K562 (cell line): Measurements from ENCODE around the gene BTRC. TPM values are rescaled to one million over a fixed set of nuclear protein-coding genes. Genes with fewer than 3 reads are reported as not detected.

Experiments used
- CHD1 ChIP-seq: fragments of 200-600 bp; sonication (generic); IDR thresholded peaks from one replicate; pipeline ENCODE4 v1.6.1; 2012; ENCODE audit warnings: mild to moderate bottlenecking, moderate library complexity, low read length, inconsistent platforms
- CHD7 ChIP-seq: fragments of 200-600 bp; sonication (generic); IDR thresholded peaks from one replicate; pipeline ENCODE4 v1.6.1; 2012; ENCODE audit warnings: mild to moderate bottlenecking, low read depth, low read length, inconsistent platforms
- MLX ChIP-seq, 2 experiments: fragments of 450-650 bp in 1 of 2; sonication (generic) in 1 of 2; formaldehyde crosslinking; conservative IDR thresholded peaks; 2 replicates each; pipeline versions ENCODE4 v1.4.0 to v1.8.1; 2020 to 2022; ENCODE audit warnings: mild to moderate bottlenecking in 1 of 2, missing genetic modification reagents in 1 of 2
- NR0B1 ChIP-seq: fragments of 450-650 bp; IDR thresholded peaks from one replicate; pipeline ENCODE4 v1.6.1; 2018; ENCODE audit warnings: mild to moderate bottlenecking, moderate library complexity; ENCODE audit not compliant: partially characterized antibody
- NR2C1 ChIP-seq, 2 experiments: fragments of 450-650 bp; IDR thresholded peaks; 2 replicates each; pipeline ENCODE4 v1.6.1; 2017; ENCODE audit warnings: mild to moderate bottlenecking in 2 of 2, antibody characterized with exemption in 1 of 2, inconsistent platforms in 1 of 2, missing compliant biosample characterization in 1 of 2, missing genetic modification characterization in 1 of 2
- RBM14 ChIP-seq: fragments of 200-400 bp; formaldehyde crosslinking; IDR thresholded peaks from 2 replicates; pipeline ENCODE4 v1.6.1; 2018; ENCODE audit warnings: low read depth, mild to moderate bottlenecking, low read length, moderate library complexity, borderline replicate concordance; ENCODE audit not compliant: insufficient read depth
- SIN3A ChIP-seq, 2 experiments: fragments of 150-350 bp in 1 of 2; IDR thresholded peaks; 2 replicates each; pipeline ENCODE4 v1.6.1; 2011 to 2016; ENCODE audit warnings: borderline replicate concordance in 2 of 2, low read depth in 2 of 2, low read length in 2 of 2, mild to moderate bottlenecking in 2 of 2, moderate library complexity in 2 of 2; ENCODE audit not compliant: control insufficient read depth in 1 of 2
- SMARCB1 ChIP-seq: IDR thresholded peaks from 2 replicates; pipeline ENCODE4 v1.6.1; 2011; ENCODE audit warnings: improper control_type of control experiment, low read depth; ENCODE audit not compliant: insufficient read length
- YY1 ChIP-seq, 3 experiments: IDR thresholded peaks; 2 replicates each; pipeline ENCODE4 v1.6.1; 2011; ENCODE audit warnings: low read length in 2 of 3, mild to moderate bottlenecking in 2 of 3, moderate library complexity in 2 of 3, borderline replicate concordance in 1 of 3, control low read depth in 1 of 3, low read depth in 1 of 3; ENCODE audit not compliant: insufficient read depth in 3 of 3, insufficient replicate concordance in 2 of 3, control insufficient read depth in 1 of 3, insufficient read length in 1 of 3; ENCODE audit errors: extremely low read depth in 1 of 3
- ZNF146 ChIP-seq: IDR thresholded peaks from one replicate; pipeline ENCODE4 v1.6.1; 2018; ENCODE audit warnings: missing compliant biosample characterization; ENCODE audit not compliant: unreplicated experiment
- polyA plus RNA-seq, 8 experiments: library from polyadenylated mRNA; depleted of rRNA in 4 of 8; stranded (reverse) in 5 of 8; unstranded in 3 of 8; fragments of >200 nt; fragmentation: Nextera tagmentation in 2 of 8; fragmentation: Illumina TruSeq in 1 of 8; extraction: Ambion mirVana in 2 of 8; extraction: Trizol in 1 of 8; gene quantifications; 2 replicates each; pipeline versions ENCODE4 v1.2.1 to v1.2.3, GENCODE V29; 2011 to 2014; ENCODE audit warnings: inconsistent platforms in 1 of 8, missing spikeins in 1 of 8
- total RNA-seq, 7 experiments: library from RNA; depleted of rRNA in 6 of 7; stranded (reverse); fragments of >200 nt in 6 of 7; fragmentation: Illumina TruSeq in 2 of 7; extraction: Trizol in 2 of 7; gene quantifications; 2 replicates each; pipeline versions ENCODE4 v1.2.1 to v1.2.3, GENCODE V29; 2011 to 2021; ENCODE audit warnings: low replicate concordance in 1 of 7

The BTRC gene
- total and polyA plus RNA-seq, 9 of the 15 experiments (the other 6 are each of a cell fraction or from before 2014, with no cell fraction given), result 1.6 to 15.4 (median 7.0) TPM

- TF ChIP-seq CHD7 (no peak), SMARCB1 (no peak), RBM14 (no peak), NR0B1 (no peak), YY1 (IDR thresholded peaks at IDR 0.05; ENCODE audit: borderline replicate concordance in 1 of 3, control insufficient read depth in 1 of 3, extremely low read depth in 1 of 3, insufficient read depth in 3 of 3, insufficient read length in 1 of 3, insufficient replicate concordance in 2 of 3, low read depth in 1 of 3, low read length in 2 of 3) (peak; percentile 73 to 95 (median 89)), ZNF146 (CRISPR knock-in tag) (no peak), NR2C1 (IDR thresholded peaks at IDR 0.05) (peak; percentile 99), NR2C1 (tag; IDR thresholded peaks at IDR 0.05) (peak; percentile 99), MLX (CRISPR knock-in tag; conservative IDR thresholded peaks at IDR 0.05) (no peak), SIN3A (IDR thresholded peaks at IDR 0.05; ENCODE audit: borderline replicate concordance in 2 of 2, control insufficient read depth in 1 of 2, low read depth in 2 of 2, low read length in 2 of 2) (peak; percentile 89 to 90; a peak in 3 of 4 replicates), CHD1 (no peak)
Measured at GRCh38 chr10:101587725-101588653, 234.0 kb downstream of the BTRC start, which contains the start of the genes DPCD and POLL (continued).
